DMS 273 (cell line): ENCODE measurements around the gene WEE1.
"Not testable (repeated sequence)": the region's sequence is repeated elsewhere in the genome, so short reads cannot be mapped to it uniquely, and the experiment has no call there.

Experiments used
- DNase-seq: peaks from one replicate; lab custom pipeline; 2025; ENCODE audit not compliant: unreplicated experiment; lab: John Stamatoyannopoulos, UW

The WEE1 gene

DNA sequence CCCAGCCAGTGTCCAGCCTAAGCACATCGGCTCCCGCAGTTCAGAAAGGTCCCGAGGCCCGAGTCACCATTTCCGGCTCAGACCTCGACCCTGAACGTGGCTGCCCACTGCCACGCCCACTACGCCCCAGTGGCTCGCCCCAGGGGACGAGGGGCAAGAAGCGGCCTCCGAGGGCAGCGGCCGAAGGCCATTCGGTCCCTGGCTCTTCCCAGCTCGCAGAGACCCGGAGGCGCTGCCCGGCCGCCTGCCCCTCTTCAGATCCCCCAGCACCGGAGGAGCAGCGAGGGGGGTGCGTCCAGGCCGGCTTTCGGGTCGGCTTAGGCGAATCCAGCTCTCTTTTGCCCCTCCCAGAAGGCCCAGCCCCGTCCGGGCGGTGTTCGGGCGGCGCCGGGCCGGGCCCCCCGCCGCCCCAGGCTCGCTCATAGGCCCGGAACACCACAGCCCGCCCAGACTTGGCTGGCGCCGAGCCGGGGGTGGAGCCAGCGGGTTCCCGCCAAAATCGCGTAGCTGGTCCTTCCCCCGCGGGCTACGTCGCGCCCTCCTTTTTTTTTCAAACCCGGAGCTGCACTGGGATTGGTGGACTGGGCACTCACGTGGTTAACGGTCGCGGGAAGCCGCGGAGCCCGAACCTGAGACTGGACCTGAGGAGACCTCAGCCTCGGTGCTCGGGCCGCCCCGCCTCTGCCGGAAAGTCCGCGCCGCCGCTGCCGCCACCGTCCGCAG, at the start of gene WEE1:
Gene WEE1 (plus strand): TSS at position 619 of the 723 bp plus-strand sequence. CDS start 264 bp downstream, outside the sequence.
- peak; percentile 98 for DNase-seq

DNA sequence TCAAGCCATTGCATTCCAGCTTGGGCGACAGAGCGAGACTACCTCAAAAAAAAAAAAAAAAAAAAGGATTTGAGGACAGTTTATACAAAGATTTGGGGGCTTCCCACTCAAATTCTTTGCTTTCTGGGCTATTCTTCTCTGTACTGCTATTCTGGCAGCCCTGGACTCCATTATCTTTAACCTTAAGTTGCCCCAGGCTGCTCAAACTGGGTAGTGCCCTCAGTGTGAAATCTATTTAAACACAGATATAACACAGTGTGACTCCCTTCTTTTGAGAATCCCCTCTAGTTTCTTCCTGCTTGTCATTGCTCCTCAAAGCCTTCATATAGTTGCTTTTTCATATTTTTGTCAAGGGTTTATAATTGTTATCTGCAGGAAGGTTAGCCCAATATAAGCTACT, 49.5 kb upstream of the WEE1 start:
- DNase-seq = no peak

- no peak for DNase-seq
Measured at GRCh38 chr11:9525116-9525515, 48.4 kb upstream of the WEE1 start.

DNA sequence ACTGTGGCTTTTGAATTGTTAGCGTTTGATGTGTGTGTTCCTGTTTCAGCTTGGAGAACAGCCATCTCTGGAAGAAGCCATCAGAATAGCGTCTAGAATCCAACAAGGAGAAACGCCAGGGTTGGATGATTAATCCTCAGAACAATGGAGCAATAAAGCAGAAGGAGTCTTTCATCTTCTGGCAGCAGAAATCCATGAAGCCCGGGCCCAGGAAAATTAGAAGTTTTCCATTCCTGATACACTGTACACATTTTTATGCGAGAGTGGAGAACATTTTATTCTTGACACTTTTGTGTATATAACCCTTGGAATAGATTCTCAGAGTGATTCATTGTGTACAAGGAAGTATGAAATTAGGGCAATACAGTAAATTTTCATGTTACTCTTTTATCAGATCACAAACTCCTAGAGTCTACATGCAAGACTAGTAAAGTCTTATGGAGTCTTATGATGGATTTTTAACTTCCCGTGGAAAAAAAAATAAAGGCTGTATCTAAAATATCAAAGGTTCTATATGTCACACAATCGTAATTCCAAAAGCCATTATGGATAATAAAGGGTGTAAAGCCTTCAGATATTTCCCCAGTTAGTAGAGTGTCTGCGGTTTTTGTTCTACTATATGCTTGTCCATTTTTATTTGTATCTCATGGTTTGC, 45.9 kb upstream of the WEE1 start:
- no peak for DNase-seq

DNA sequence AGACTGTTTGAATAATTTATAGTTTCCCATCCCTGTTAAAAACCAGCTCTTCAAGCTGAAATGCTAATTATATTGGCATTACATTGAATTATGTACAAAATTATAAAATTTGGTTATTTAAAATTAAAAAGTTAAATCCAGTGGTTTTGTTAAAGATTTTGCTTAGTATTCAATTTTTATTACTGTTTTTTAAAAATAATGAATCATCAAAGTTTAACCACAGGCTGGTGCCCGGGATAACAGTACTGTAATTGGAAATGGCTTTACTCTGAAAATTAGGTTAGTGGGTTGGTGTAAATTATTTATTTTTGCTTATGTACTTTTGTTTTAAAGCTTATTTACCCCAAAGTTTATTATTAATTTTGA, 45.4 kb upstream of the WEE1 start:
- DNase-seq = no peak

GRCh38 chr11:9528573-9529333, 44.7 kb upstream of the WEE1 start:
- DNase-seq = peak; percentile 30

- DNase-seq = peak; percentile 82
Measured at GRCh38 chr11:9529334-9529650, 44.2 kb upstream of the WEE1 start.

DNA sequence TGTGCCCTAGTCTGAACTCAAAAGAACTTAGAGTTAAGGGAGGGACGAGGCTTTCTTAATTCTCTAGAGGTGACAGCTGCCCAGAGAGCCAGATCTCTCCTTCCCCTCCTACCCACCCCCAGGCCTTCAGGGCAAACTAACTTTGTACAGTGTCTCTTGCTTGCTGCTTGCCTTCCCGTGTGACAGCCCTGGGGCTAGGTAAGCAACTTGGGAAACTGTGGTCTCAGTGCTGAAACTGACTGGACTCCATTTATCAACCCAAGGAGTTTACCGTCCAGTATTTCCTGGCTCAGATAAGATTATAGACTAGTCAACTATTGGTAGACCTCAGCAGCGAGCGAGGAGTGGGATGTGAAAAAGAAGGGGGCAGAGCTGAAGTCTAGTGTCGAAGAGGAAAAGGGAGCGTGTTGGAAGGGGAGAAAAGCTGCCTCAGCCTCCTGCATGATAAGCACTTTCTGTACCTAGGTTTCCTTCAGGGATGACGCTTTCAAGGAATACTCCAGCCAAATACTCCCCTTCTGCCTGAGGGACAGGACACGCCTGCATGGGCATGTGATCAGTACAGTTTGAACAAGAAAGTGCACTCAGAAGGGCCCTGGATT, 43.3 kb upstream of the WEE1 start:
- peak; percentile 12 for DNase-seq

- DNase-seq = peak; percentile 35
Measured at GRCh38 chr11:9530901-9531625, 42.4 kb upstream of the WEE1 start.

- no peak for DNase-seq
Measured at GRCh38 chr11:9533058-9533457, 40.4 kb upstream of the WEE1 start.

DNA sequence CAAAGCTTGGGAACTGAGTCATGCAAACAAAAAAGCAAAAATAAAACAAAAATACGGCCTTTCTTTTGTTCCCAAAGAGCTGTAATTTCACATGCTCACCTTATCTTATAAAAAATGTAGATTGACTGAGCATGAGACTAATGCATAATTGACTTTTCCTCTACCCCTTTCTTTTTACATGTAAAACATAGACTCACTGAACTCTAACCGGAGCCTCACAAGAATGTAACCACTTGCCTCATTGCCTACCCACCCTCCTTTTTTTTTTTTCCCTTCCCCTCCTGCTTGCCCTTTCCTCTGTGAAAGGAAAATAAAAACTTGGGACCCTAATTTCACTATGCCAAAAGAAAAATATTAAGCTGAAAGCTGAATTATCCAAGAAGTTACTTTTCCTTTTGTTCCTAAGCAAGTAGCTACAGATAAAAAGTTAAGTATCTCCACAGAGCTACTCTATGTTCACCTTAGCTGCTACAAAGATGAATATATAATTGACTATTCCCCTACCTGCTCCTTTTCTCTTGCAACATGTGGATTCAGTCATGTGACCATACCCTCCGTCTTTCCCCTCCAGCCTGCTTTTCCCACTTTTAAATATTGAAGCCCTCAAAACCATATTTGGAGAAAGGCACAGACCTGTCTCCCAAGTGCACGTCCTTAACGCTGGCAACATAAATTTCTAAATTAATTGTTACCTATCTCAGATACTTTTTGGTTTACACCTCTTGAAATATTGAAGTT, 39.6 kb upstream of the WEE1 start:
- DNase-seq = no peak

DNA sequence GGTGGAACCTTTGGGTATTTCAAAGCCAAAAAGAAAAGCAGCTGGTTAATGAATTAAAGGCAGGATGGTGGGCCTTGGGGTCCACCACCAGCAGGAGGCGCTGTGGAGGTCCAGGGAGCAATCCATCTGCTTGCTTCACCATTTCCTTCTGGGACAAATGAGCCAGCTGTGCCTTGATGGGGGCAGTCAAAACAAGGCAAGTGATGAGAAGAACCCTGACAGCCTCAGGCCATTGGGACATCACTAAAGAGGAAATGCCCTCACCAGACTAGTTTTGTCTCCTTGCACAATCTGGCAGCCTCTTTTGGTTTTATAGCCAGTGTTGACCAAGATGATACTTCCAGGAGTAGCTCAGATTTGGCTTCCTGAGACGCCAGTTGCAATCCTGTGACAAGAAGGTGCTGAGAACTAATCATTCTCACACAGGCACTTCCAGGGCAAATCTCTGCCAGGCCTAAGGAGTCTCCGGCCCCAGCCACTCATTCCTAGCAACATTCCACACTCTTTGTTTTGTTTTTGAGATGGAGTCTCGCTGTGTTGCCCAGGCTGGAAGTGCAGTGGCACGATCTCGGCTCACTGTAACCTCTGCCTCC, 38.2 kb upstream of the WEE1 start:
- DNase-seq = peak; percentile 83

DNA sequence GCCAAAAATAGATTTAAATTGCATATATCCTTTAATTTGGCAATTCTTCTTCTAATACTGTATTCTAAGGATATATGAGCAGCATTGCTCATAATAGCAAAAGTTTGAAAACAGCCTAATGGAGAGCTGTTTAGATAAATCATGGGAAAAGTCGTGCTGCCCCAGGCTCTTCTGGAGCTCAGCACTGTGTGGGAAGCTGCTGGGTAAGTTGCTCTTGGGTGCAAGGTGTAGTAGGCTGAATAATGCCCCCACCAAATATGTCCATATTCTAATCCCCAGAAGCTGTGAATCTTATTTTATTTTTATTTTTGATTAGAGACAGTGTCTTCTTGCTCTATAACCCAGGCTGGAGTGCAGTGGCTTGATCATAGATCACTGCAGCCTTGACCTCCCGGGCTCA, 34.9 kb upstream of the WEE1 start:
- no peak for DNase-seq

DNA sequence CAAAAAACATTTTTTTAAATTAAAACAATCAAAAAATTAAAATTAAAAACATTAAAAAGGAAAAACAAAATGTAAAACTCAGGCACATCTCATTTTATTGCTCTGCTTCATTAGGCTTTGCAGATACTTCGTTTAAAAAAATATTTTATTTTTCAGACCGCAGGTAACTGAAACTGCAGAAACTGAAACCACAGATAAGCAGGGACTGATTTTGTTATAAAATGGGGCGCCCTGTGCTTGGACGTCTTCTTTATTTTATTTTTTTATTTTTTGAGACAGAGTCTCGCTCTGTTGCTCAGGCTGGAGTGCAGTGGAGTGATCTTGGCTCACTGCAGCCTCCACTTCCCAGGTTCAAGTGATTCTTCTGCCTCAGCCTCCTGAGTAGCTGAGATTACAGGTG, 24.3 kb upstream of the WEE1 start:
- not testable (repeated sequence) for DNase-seq

GRCh38 chr11:9550191-9550628, 23.3 kb upstream of the WEE1 start:
- DNase-seq = no peak

DNA sequence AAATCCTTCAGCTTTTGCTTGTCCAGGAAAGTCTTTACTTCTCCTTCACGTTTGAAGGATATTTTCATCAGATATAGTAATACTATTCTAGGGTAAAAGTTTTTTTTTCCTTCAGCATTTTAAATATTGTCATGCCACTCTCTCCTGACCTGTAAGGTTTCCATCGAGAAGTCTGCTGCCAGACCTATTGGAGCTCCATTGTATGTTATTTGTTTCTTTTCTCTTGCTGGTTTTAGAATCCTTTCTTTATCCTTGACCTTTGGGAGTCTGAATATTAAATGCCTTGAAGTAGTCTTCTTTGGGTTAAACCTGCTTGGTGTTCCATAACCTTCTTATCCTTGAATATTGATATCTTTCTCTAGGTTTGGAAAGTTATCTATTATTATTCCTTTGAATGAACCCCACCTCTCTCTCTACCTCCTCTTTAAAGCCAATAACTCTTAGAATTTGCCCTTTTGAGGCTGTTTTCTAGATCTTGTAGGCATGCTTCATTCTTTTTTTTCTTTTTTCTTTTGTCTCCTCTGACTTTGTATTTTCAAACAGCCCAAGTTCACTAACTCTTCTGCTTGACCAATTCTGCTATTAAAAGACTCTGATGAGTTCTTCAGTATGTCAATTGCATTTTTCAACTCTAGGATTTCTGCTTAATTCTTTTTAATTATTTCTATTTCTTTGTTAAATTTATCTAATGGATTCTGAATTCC, 12.0 kb upstream of the WEE1 start:
- DNase-seq = no peak

DNA sequence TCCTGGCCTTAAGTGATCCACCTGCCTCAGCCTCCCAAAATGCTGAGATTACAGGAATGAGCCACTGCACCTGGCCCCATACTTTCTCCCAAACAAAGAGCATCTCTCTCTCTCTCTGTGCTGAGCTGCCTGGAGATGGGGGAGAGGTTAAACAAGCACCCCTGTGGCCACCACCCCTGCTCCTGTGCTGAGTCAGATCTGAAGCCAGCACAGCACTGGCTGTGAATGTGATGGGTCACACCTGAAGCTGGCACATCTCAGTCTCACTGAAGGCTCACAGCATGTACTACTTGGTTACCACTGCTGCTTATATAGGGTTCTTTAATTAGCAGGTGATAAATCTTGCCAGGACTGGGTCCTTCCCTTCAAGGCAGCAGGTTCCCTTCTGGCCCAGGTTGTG, 10.8 kb upstream of the WEE1 start:
- no peak for DNase-seq

- DNase-seq = no peak
Measured at GRCh38 chr11:9563196-9563730, 10.2 kb upstream of the WEE1 start.
